Measurements from ENCODE around the gene DNMT3A.

The DNMT3A gene

DNA sequence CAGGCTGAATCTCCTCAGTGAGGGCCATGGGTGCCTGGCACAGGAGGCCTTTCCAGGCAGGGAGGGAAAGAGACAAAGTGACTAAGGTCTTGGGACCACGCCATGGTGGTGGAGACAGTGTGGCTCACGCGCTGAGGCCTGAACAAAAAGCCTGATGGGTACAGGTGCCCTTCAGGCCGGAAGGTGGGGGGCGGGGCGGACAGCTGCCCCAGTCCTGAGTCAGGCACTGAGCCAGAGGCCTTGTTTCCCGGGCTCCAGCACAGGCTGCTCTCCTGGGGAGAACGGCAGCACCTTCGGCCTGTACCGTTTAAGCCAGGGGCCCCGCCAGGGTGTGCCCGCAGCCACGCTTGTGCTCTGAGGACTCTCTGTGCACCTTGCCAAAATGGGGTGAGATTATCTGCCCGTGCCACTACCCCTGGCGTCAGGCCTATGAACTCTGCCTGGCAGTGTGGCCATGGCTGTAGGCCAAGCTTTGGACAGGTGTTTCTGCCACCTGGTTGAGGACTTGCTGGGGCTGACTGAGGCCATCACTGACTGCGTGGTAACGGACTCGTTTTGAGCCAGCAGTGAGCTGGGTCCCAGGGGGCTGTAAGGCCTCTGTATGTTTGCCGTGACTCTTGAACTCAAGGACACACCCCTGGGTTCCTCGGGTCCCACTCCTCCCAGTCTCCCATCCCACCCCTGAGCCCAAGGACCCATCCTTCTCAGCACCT lies 31.7 kb upstream of the DNMT3A start:
- WGBS, 2 experiments = 94% methylated on average over 20 of the region's 20 CpGs
- H3K27ac ChIP-seq (ENCODE audit: insufficient read depth, low read depth, low read length, poor library complexity, severe bottlenecking) = no peak overlapping the region
- no peaks in the 10 kb centered on the region for H3K36me3 ChIP-seq (ENCODE audit: control insufficient read depth, insufficient read depth, low read length)
- H3K27me3 ChIP-seq (ENCODE audit: control insufficient read depth, insufficient read depth, low read length, poor library complexity, severe bottlenecking) = peaks cover 3% of the 10 kb centered on the region
- H3K9me3 ChIP-seq (ENCODE audit: control insufficient read depth, low read length) = no peaks in the 10 kb centered on the region
- H3K4me3 ChIP-seq (ENCODE audit: insufficient read depth, low read depth, low read length) = no peak overlapping the region
- peaks cover 42% of the 10 kb centered on the region for H3K4me1 ChIP-seq (ENCODE audit: control insufficient read depth, insufficient read depth, low read length)

GRCh38 chr2:25372405-25373268 lies 30.9 kb upstream of the DNMT3A start:
- H3K4me1 ChIP-seq (ENCODE audit: control insufficient read depth, insufficient read depth, low read length) = peaks cover 37% of the 10 kb centered on the region
- H3K4me3 ChIP-seq (ENCODE audit: insufficient read depth, low read depth, low read length) = no peak overlapping the region
- H3K36me3 ChIP-seq (ENCODE audit: control insufficient read depth, insufficient read depth, low read length) = no peaks in the 10 kb centered on the region
- H3K27ac ChIP-seq (ENCODE audit: insufficient read depth, low read depth, low read length, poor library complexity, severe bottlenecking) = no peak overlapping the region
- H3K9me3 ChIP-seq (ENCODE audit: control insufficient read depth, low read length) = no peaks in the 10 kb centered on the region
- WGBS, 2 experiments = 79 to 80% methylated on average over 25 of the region's 25 CpGs
- H3K27me3 ChIP-seq (ENCODE audit: control insufficient read depth, insufficient read depth, low read length, poor library complexity, severe bottlenecking) = peaks cover 3% of the 10 kb centered on the region

GRCh38 chr2:25371253-25372241 lies 29.8 kb upstream of the DNMT3A start:
- 93% methylated on average over 27 of the region's 27 CpGs for WGBS, 2 experiments
- Histone ChIP-seq H3K4me1 (ENCODE audit: control insufficient read depth, insufficient read depth, low read length) (peaks cover 28% of the 10 kb centered on the region), H3K27ac (ENCODE audit: insufficient read depth, low read depth, low read length, poor library complexity, severe bottlenecking) (no peak overlapping the region), H3K9me3 (ENCODE audit: control insufficient read depth, low read length) (no peaks in the 10 kb centered on the region), H3K27me3 (ENCODE audit: control insufficient read depth, insufficient read depth, low read length, poor library complexity, severe bottlenecking) (peaks cover 3% of the 10 kb centered on the region), H3K4me3 (ENCODE audit: insufficient read depth, low read depth, low read length) (no peak overlapping the region), H3K36me3 (ENCODE audit: control insufficient read depth, insufficient read depth, low read length) (no peaks in the 10 kb centered on the region)

DNA sequence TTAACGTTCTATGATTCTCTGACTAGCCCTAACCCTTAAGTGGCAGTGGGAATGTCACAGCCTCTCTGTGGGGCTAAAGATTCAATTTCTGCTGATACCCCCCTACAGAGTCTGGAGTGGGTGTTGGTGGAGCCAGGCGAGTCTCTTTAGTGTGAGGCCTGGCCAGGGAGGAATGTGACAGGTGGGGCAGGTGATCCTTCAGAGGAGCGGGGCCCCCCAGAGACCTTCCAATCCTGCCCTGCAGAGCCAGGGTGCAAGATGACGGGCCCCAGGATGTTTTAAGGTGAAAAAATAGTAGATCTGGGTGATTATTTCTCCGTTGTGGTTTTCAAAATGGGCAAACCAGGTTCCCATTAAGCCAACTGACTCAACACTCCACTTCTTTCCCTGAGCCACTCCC lies 28.2 kb upstream of the DNMT3A start:
- H3K9me3 ChIP-seq (ENCODE audit: control insufficient read depth, low read length) = no peaks in the 10 kb centered on the region
- H3K27ac ChIP-seq (ENCODE audit: insufficient read depth, low read depth, low read length, poor library complexity, severe bottlenecking) = no peak overlapping the region
- H3K4me3 ChIP-seq (ENCODE audit: insufficient read depth, low read depth, low read length) = no peak overlapping the region
- WGBS, 2 experiments = 87 to 92% methylated on average over 5 of the region's 5 CpGs
- H3K36me3 ChIP-seq (ENCODE audit: control insufficient read depth, insufficient read depth, low read length) = no peaks in the 10 kb centered on the region
- no peaks in the 10 kb centered on the region for H3K27me3 ChIP-seq (ENCODE audit: control insufficient read depth, insufficient read depth, low read length, poor library complexity, severe bottlenecking)
- H3K4me1 ChIP-seq (ENCODE audit: control insufficient read depth, insufficient read depth, low read length) = peaks cover 20% of the 10 kb centered on the region

DNA sequence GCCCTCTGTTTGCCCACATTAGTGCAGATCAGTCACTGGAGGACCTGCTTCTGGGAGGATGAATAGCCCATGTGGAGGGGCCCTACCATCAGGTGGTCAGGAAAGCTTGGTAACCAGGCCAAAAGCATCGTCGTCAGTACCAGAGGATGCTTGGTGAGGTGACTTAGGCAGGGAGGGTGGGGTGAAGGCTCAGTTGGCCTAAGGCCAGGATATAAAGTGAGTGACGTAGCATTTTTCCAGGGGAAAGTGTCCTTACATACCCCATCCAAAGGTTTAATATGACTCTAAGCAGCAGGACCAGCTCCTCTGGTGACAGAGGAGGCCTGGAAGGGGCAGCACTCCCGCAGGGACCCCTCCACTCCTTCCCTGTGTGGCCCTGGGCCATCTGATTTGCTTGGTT lies 27.7 kb upstream of the DNMT3A start:
- H3K4me1 ChIP-seq (ENCODE audit: control insufficient read depth, insufficient read depth, low read length) = peaks cover 20% of the 10 kb centered on the region
- no peak overlapping the region for H3K27ac ChIP-seq (ENCODE audit: insufficient read depth, low read depth, low read length, poor library complexity, severe bottlenecking)
- no peaks in the 10 kb centered on the region for H3K36me3 ChIP-seq (ENCODE audit: control insufficient read depth, insufficient read depth, low read length)
- peaks cover 2% of the 10 kb centered on the region for H3K27me3 ChIP-seq (ENCODE audit: control insufficient read depth, insufficient read depth, low read length, poor library complexity, severe bottlenecking)
- H3K4me3 ChIP-seq (ENCODE audit: insufficient read depth, low read depth, low read length) = no peak overlapping the region
- H3K9me3 ChIP-seq (ENCODE audit: control insufficient read depth, low read length) = no peaks in the 10 kb centered on the region
- 68 to 74% methylated on average over 4 of the region's 4 CpGs for WGBS, 2 experiments

- peaks cover 10% of the 10 kb centered on the region for H3K27me3 ChIP-seq (ENCODE audit: control insufficient read depth, insufficient read depth, low read length, poor library complexity, severe bottlenecking)
- peaks cover 20% of the 10 kb centered on the region for H3K4me1 ChIP-seq (ENCODE audit: control insufficient read depth, insufficient read depth, low read length)
- no peaks in the 10 kb centered on the region for H3K9me3 ChIP-seq (ENCODE audit: control insufficient read depth, low read length)
- no peaks in the 10 kb centered on the region for H3K36me3 ChIP-seq (ENCODE audit: control insufficient read depth, insufficient read depth, low read length)
- WGBS, 2 experiments = 71% methylated on average over 4 of the region's 4 CpGs
- H3K4me3 ChIP-seq (ENCODE audit: insufficient read depth, low read depth, low read length) = no peak overlapping the region
- H3K27ac ChIP-seq (ENCODE audit: insufficient read depth, low read depth, low read length, poor library complexity, severe bottlenecking) = no peak overlapping the region
Observed at GRCh38 chr2:25368660-25369059, 26.9 kb upstream of the DNMT3A start.

DNA sequence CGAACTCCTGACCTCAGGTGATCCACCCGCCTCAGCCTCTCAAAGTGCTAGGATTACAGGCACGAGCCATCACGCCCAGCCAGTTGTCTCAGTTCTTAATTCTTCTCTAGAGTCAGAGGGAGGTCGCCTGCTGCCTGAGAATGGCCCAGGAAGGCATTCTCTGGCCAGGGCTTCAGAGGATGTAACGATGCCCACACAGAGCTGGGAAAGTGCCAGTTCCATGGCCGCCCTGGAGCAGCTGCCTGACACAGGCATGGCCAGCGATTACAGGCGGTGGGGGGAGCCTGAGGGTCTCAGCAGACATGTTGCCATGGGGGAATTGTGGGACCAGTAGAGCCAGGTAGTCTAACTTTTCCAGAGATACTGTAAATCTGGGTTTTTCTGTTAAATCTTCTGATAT lies 25.6 kb upstream of the DNMT3A start:
- 89 to 93% methylated on average over 9 of the region's 9 CpGs for WGBS, 2 experiments
- Histone ChIP-seq H3K4me3 (ENCODE audit: insufficient read depth, low read depth, low read length) (no peak overlapping the region), H3K27me3 (ENCODE audit: control insufficient read depth, insufficient read depth, low read length, poor library complexity, severe bottlenecking) (peaks cover 24% of the 10 kb centered on the region), H3K36me3 (ENCODE audit: control insufficient read depth, insufficient read depth, low read length) (no peaks in the 10 kb centered on the region), H3K4me1 (ENCODE audit: control insufficient read depth, insufficient read depth, low read length) (peaks cover 11% of the 10 kb centered on the region), H3K27ac (ENCODE audit: insufficient read depth, low read depth, low read length, poor library complexity, severe bottlenecking) (no peak overlapping the region), H3K9me3 (ENCODE audit: control insufficient read depth, low read length) (no peaks in the 10 kb centered on the region)

DNA sequence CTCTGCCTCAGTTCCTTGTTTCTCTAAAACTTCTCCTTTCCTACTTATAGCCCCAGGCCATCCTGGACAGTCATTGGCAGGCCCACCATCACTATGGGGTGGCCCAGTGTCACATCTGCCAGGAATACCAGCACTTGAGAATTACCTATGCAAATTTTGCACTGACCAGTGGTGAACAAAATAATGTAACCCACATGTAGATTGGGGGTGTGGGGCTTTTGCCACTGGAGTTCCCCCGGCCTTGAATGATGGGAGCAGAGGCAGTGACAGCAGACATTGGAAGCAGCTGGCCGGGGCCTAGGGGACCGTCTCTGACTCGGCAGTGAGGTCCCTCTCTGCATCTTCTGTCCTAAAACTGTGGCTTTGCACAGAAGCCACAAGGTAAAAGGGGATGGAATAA lies 24.9 kb upstream of the DNMT3A start:
- Histone ChIP-seq H3K4me1 (ENCODE audit: control insufficient read depth, insufficient read depth, low read length) (peaks cover 5% of the 10 kb centered on the region), H3K9me3 (ENCODE audit: control insufficient read depth, low read length) (no peaks in the 10 kb centered on the region), H3K27ac (ENCODE audit: insufficient read depth, low read depth, low read length, poor library complexity, severe bottlenecking) (no peak overlapping the region), H3K36me3 (ENCODE audit: control insufficient read depth, insufficient read depth, low read length) (no peaks in the 10 kb centered on the region), H3K4me3 (ENCODE audit: insufficient read depth, low read depth, low read length) (no peak overlapping the region), H3K27me3 (ENCODE audit: control insufficient read depth, insufficient read depth, low read length, poor library complexity, severe bottlenecking) (peaks cover 28% of the 10 kb centered on the region)
- 93% methylated on average over 4 of the region's 4 CpGs for WGBS, 2 experiments

- Histone ChIP-seq H3K9me3 (ENCODE audit: control insufficient read depth, low read length) (no peaks in the 10 kb centered on the region), H3K4me1 (ENCODE audit: control insufficient read depth, insufficient read depth, low read length) (peaks cover 2% of the 10 kb centered on the region), H3K4me3 (ENCODE audit: insufficient read depth, low read depth, low read length) (no peak overlapping the region), H3K27ac (ENCODE audit: insufficient read depth, low read depth, low read length, poor library complexity, severe bottlenecking) (no peak overlapping the region), H3K36me3 (ENCODE audit: control insufficient read depth, insufficient read depth, low read length) (no peaks in the 10 kb centered on the region), H3K27me3 (ENCODE audit: control insufficient read depth, insufficient read depth, low read length, poor library complexity, severe bottlenecking) (peaks cover 41% of the 10 kb centered on the region)
- WGBS, 2 experiments = 59 to 69% methylated on average over 4 to 5 of the region's 5 CpGs
Observed at GRCh38 chr2:25365241-25365640, 23.5 kb upstream of the DNMT3A start.

All from ectodermal cell (in vitro differentiated cells).